CD4-positive, alpha-beta T cell treated with Interleukin-4 for 1 hour (primary cell): Measurements from ENCODE around the gene CD72.
A peak's percentile ranks its signal among the peaks of the same experiment; 100 is the strongest.
"Not testable (repeated sequence)": the region's sequence is repeated elsewhere in the genome, so short reads cannot be mapped to it uniquely, and the experiment has no call there.

Experiments
- DNase-seq, 2 donors: peaks; one replicate each; pipeline ENCODE4 v3.0.0-alpha.2; 2020 to 2022

The CD72 gene

GRCh38 chr9:35583521-35583920, 34.7 kb downstream of the CD72 start:
- not testable (repeated sequence) for DNase-seq

- DNase-seq, result not testable (repeated sequence)
Observed at GRCh38 chr9:35579659-35580227, 38.5 kb downstream of the CD72 start.

- no peak for DNase-seq
Observed at GRCh38 chr9:35579130-35579529, 39.1 kb downstream of the CD72 start.

GRCh38 chr9:35577486-35577885, 40.7 kb downstream of the CD72 start:
- DNase-seq, result no peak

GRCh38 chr9:35575478-35575877, 42.7 kb downstream of the CD72 start:
- no peak for DNase-seq

- DNase-seq, result no peak
Observed at GRCh38 chr9:35574578-35575122, 43.6 kb downstream of the CD72 start.

GRCh38 chr9:35570709-35571504, 47.3 kb downstream of the CD72 start:
- peak in 1 of 2 donors; percentile 7 for DNase-seq

GRCh38 chr9:35569206-35569605, 49.0 kb downstream of the CD72 start:
- no peak for DNase-seq

GRCh38 chr9:35568196-35568595, 50.0 kb downstream of the CD72 start:
- DNase-seq, result no peak

- no peak for DNase-seq
Observed at GRCh38 chr9:35566417-35566816, 51.8 kb downstream of the CD72 start.

- no peak for DNase-seq
Observed at GRCh38 chr9:35564658-35565061, 53.6 kb downstream of the CD72 start.

GRCh38 chr9:35563791-35564197, 54.4 kb downstream of the CD72 start:
- no peak for DNase-seq

- no peak for DNase-seq
Observed at GRCh38 chr9:35562895-35563780, 55.1 kb downstream of the CD72 start.

GRCh38 chr9:35561468-35562261, 56.5 kb downstream of the CD72 start:
- DNase-seq, result no peak

GRCh38 chr9:35560625-35561337, 57.4 kb downstream of the CD72 start:
- DNase-seq, result no peak
